Fibroblast of villous mesenchyme (primary cell): ENCODE results near the gene STOX2. TPM values are rescaled to one million over a fixed set of nuclear protein-coding genes. Genes with fewer than 3 reads are reported as not detected.

Experiments
- DNase-seq: peaks from one replicate; pipeline ENCODE4 v3.0.0-alpha.2; 2010; ENCODE audit warnings: low read depth
- H3K4me3 ChIP-seq: 2 replicates; pipeline ENCODE4 v1.5.1; 2011; ENCODE audit warnings: low read depth, mild to moderate bottlenecking, low read length
- CTCF ChIP-seq: IDR thresholded peaks from 2 replicates; pipeline ENCODE4 v1.5.1; 2012; ENCODE audit warnings: low read depth, mild to moderate bottlenecking, low read length; ENCODE audit not compliant: insufficient read depth
- total RNA-seq: library from RNA; depleted of rRNA; stranded (reverse); fragments of >200 nt; gene quantifications from 2 replicates; pipeline ENCODE4 v1.2.3, GENCODE V29; 2012

The STOX2 gene
- total RNA-seq, 1 donor: 0.43 TPM

GRCh38 chr4:183906489-183906738, 1.3 kb downstream of the STOX2 start:
- DNase-seq: no peak
- H3K4me3 ChIP-seq: no peak overlapping the region
- TF ChIP-seq CTCF: no peak

- no peak overlapping the region for H3K4me3 ChIP-seq
- DNase-seq: no peak
- TF ChIP-seq CTCF: no peak
Measured at GRCh38 chr4:183906739-183907651, 1.9 kb downstream of the STOX2 start.

GRCh38 chr4:183907871-183908683, 3.0 kb downstream of the STOX2 start:
- H3K4me3 ChIP-seq: no peak overlapping the region
- no peak for DNase-seq
- no peak for TF ChIP-seq CTCF

- H3K4me3 ChIP-seq: no peak overlapping the region
- no peak for DNase-seq
- TF ChIP-seq CTCF: no peak
Measured at GRCh38 chr4:183909187-183909586, 4.1 kb downstream of the STOX2 start.

- H3K4me3 ChIP-seq: no peak overlapping the region
- TF ChIP-seq CTCF: no peak
- DNase-seq: no peak
Measured at GRCh38 chr4:183909801-183910200, 4.7 kb downstream of the STOX2 start.

- no peak overlapping the region for H3K4me3 ChIP-seq
- DNase-seq: no peak
- no peak for TF ChIP-seq CTCF
Measured at GRCh38 chr4:183912585-183912984, 7.5 kb downstream of the STOX2 start.
